Small intestine (tissue), 7 donors: Measurements from ENCODE around the gene SNCB. TPM values are rescaled to one million over a fixed set of nuclear protein-coding genes. Genes with fewer than 3 reads are reported as not detected.
A peak's percentile ranks its signal among the peaks of the same experiment; 100 is the strongest.

Experiments used
- DNase-seq, 2 donors: peaks; one replicate each; pipeline versions ENCODE4 v3.0.0 to v3.0.0-alpha.2; 2013
- FAIRE-seq: peaks from 2 replicates; lab custom pipeline; 2012; peaks lifted over from hg19 to GRCh38; lab: Jason Lieb, UNC
- H3K27ac ChIP-seq, 3 donors: one replicate each; pipeline ENCODE4 v1.5.1; 2013; ENCODE audit warnings: low read length in 2 of 3, mild to moderate bottlenecking in 2 of 3, control low read depth in 1 of 3, inconsistent platforms in 1 of 3, low read depth in 1 of 3, moderate library complexity in 1 of 3
- H3K27me3 ChIP-seq, 3 donors: one replicate each; pipeline ENCODE4 v1.6.1; 2013; ENCODE audit warnings: low read length in 3 of 3, inconsistent platforms in 1 of 3; ENCODE audit not compliant: control insufficient read depth in 3 of 3, insufficient read depth in 3 of 3
- H3K36me3 ChIP-seq, 3 donors: one replicate each; pipeline ENCODE4 v1.6.1; 2013; ENCODE audit warnings: low read length in 3 of 3, inconsistent platforms in 1 of 3, low read depth in 1 of 3, mild to moderate bottlenecking in 1 of 3, moderate library complexity in 1 of 3; ENCODE audit not compliant: control insufficient read depth in 3 of 3, insufficient read depth in 2 of 3
- H3K4me1 ChIP-seq, 3 donors: one replicate each; pipeline ENCODE4 v1.6.1; 2013; ENCODE audit warnings: low read length in 2 of 3, inconsistent platforms in 1 of 3, low read depth in 1 of 3, mild to moderate bottlenecking in 1 of 3, moderate library complexity in 1 of 3; ENCODE audit not compliant: control insufficient read depth in 3 of 3, insufficient read depth in 2 of 3
- H3K4me3 ChIP-seq, 3 donors: one replicate each; pipeline ENCODE4 v1.5.1; 2013; ENCODE audit warnings: low read length in 3 of 3, control low read depth in 1 of 3, inconsistent platforms in 1 of 3, low read depth in 1 of 3, mild to moderate bottlenecking in 1 of 3, moderate library complexity in 1 of 3
- H3K9me3 ChIP-seq, 2 donors: one replicate each; pipeline ENCODE4 v1.6.1; 2013; ENCODE audit warnings: low read depth in 1 of 2, low read length in 1 of 2; ENCODE audit not compliant: control insufficient read depth in 2 of 2, insufficient read depth in 1 of 2
- WGBS, 3 donors: extraction: QIAGEN DNeasy Blood & Tissue Kit; methylation state at CpG; one replicate each; pipeline ENCODE4 v1.1.7; 2013; 5-methylcytosine and 5-hydroxymethylcytosine counted together
- polyA plus RNA-seq, 4 donors: library from polyadenylated mRNA; stranded (reverse) in 3 of 4; unstranded in 1 of 4; fragments of 200-250 nt in 3 of 4; fragments of 120-200 nt in 1 of 4; gene quantifications; one replicate each; pipeline versions ENCODE4 v1.2.1 to v1.2.3, GENCODE V29; 2013
- donor health status: healthy with polysubstance abuse.
- donor health status: control.
- donor health status: control.
- donor health status: Bipolar disorder and iron deficiency.
- donor health status: healthy.

The SNCB gene
- polyA plus RNA-seq, 4 donors, result 0.16 to 0.73 TPM; not detected in 2

DNA sequence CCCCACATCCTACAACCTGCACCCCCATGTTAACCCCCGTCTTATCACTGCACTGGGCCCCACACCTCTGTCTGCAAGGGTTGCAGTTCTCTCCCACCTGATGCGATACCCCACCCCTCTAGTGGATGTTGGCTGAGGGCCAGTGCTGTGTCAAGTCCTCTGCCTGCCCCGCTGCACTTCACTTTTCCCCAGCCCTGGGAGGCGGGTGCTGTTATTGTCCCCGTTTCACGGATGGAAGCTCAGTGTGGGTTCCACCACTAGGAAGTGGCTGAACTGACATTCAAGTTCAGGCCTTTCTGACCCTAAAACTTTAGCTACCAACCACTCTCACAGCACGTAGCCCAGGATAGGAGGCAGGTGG is 3.5 kb downstream of the SNCB start:
- Histone ChIP-seq H3K36me3 (no peaks in the 10 kb centered on the region), H3K4me3 (no peak overlapping the region), H3K27ac (no peak overlapping the region), H3K4me1 (peaks cover 0 to 10% (median 5%) of the 10 kb centered on the region in 3 donors), H3K27me3 (peaks cover 9 to 82% (median 42%) of the 10 kb centered on the region in 3 donors), H3K9me3 (no peaks in the 10 kb centered on the region)
- FAIRE-seq (no peak), DNase-seq (no peak)
- WGBS, 3 donors, result 12 to 33% (median 29%) methylated on average over 7 of the region's 7 CpGs

DNA sequence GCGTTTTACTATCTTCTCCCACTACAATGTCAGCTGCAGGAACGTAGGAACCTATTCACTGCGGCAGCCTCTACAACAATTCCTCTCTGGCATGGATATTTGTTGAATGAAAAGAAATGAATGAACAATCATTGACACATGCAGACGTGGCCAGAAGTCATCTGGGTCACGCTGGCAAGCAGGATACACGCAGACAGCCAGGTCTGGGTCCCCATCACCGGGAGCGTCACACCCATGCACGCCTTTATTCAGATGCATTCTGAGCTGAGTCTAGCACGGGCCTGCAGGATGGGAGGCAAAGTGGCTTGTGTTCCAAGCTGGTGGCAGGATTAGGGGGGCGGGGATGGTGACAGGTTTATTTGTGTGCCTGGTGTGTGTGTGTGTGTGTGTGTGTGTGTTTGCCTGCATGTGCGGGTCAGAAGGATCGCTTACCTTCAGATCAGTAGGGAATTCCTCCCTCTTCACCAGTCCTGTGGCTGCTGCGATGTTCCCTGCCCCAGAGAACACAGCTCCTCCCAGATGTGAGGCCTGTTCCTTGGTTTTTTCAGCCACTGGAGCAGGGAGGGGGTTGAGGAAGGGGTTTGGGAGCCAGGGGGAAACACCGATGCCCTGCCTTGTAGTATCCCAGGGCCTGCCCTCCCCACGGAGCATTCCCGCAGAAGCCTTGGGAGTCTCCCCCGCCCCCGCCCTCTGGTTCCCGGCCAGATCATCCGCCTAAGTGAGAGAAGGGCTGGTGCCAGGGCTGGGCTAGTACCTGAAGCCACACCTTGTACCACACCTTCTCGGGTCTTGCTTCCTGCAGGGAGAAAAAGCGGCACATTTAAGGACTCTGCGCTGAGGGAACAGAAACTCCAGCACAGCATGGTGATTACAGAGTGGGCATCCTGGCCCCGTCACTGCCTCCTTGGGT is 4.1 kb downstream of the SNCB start:
- no peak for FAIRE-seq
- no peaks in the 10 kb centered on the region for H3K36me3 ChIP-seq
- 17 to 35% (median 32%) methylated on average over 25 of the region's 25 CpGs for WGBS, 3 donors
- peaks cover 0 to 10% (median 5%) of the 10 kb centered on the region in 3 donors for H3K4me1 ChIP-seq
- no peak overlapping the region for H3K27ac ChIP-seq
- DNase-seq, result peak in 1 of 2 donors; percentile 63
- no peak overlapping the region for H3K4me3 ChIP-seq
- H3K9me3 ChIP-seq, result no peaks in the 10 kb centered on the region
- H3K27me3 ChIP-seq, result peaks cover 9 to 82% (median 38%) of the 10 kb centered on the region in 3 donors

DNA sequence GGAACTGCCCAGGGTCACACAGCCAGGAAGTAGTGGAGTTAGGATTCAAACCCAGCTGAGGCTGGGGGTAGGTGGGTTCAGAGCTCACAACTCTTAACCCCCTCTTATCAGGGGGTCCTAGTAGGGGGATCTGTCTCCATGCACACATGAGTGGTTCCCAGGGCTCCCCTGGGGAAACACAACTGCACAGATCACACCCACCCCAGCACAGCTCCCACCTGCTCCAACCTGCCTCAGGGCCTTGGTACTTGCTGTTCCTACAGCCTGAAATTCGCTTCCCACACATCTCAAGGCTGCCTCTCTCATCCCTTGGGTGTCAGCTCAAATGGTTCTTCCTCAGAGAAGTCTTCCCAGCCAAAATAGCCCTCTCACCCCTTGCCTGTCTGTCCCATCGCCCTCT is 4.8 kb downstream of the SNCB start:
- FAIRE-seq (no peak), DNase-seq (no peak)
- no peak overlapping the region for H3K27ac ChIP-seq
- whole genome bisulfite sequencing, 3 donors, result 68 to 77% (median 74%) methylated on average over 2 of the region's 2 CpGs
- H3K27me3 ChIP-seq, result peaks cover 9 to 82% (median 38%) of the 10 kb centered on the region in 3 donors
- H3K4me1 ChIP-seq, result peaks cover 0 to 6% (median 5%) of the 10 kb centered on the region in 3 donors
- H3K36me3 ChIP-seq, result no peaks in the 10 kb centered on the region
- H3K9me3 ChIP-seq, result no peaks in the 10 kb centered on the region
- no peak overlapping the region for H3K4me3 ChIP-seq

DNA sequence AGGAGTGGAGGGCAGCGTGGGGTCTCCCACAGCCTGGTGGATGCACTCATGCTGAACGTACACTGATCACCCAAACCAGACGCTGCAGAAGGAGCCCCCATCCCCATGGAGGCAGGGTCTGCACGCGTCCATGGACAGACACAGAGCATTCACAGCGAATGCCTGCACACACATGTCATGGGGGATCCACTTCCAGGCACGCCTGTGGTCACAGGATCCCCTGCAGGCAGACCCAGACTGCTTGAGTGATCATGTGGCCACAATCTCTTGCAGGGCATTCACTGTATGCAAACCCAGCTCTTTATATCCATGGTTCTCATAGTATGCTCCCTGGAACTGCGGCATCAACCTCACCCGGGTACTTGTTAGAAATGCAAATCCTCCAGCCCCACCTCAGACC is 5.4 kb downstream of the SNCB start:
- no peak overlapping the region for H3K4me3 ChIP-seq
- H3K36me3 ChIP-seq, result no peaks in the 10 kb centered on the region
- FAIRE-seq (no peak), DNase-seq (no peak)
- H3K27ac ChIP-seq, result no peak overlapping the region
- peaks cover 6 to 85% (median 39%) of the 10 kb centered on the region in 3 donors for H3K27me3 ChIP-seq
- peaks cover 0 to under 1% of the 10 kb centered on the region in 2 donors for H3K9me3 ChIP-seq
- 59 to 75% (median 61%) methylated on average over 9 of the region's 9 CpGs for WGBS, 3 donors
- H3K4me1 ChIP-seq, result peaks cover 0 to 5% (median 2%) of the 10 kb centered on the region in 3 donors

DNA sequence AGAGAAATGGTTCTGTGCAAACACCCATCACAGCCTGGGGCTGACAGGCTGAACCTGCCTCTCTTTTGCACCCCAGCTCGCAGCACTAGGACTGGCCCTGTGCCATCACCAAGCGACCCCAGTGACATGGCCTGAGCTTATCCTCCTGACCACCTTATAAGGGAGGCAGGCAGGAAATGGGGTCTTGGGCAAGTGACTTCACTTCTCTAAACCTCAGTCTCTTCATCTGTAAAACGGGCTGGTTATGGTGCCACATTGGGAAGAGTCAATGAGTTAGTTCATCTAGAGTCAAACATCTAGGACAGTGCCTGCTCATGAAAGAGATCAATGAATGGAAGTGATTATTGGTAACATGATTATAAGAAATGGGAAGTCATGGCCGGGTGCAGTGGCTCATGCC is 6.2 kb downstream of the SNCB start:
- no peak for FAIRE-seq
- no peak for DNase-seq
- peaks cover 0 to 7% (median 0%) of the 10 kb centered on the region in 3 donors for H3K4me1 ChIP-seq
- H3K36me3 ChIP-seq, result no peaks in the 10 kb centered on the region
- H3K4me3 ChIP-seq, result no peak overlapping the region
- 61 to 71% (median 67%) methylated on average over 4 of the region's 4 CpGs for WGBS, 3 donors
- no peak overlapping the region for H3K27ac ChIP-seq
- peaks cover 0 to 6% of the 10 kb centered on the region in 2 donors for H3K9me3 ChIP-seq
- H3K27me3 ChIP-seq, result peaks cover 3 to 85% (median 43%) of the 10 kb centered on the region in 3 donors

DNA sequence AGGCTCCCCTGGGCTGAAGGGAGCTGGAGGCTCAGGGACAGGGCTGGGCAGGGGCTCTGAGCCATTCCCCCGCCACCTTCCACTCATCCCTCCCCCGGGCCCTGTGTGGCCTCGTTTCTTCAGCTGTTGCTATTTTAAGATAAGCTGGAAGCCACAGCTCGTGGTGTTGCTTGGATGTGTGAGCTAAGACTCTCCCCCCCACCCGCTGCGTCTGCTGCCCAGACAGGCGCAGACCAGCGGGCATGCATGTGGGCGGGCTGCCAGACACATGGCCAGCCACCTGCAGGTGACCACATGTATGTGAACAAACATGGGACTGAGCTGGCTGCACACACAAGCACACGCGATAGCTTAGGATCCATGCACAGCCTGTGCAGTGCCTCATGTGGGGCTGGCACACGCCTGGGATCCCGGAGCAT is 8.7 kb downstream of the SNCB start:
- FAIRE-seq (no peak), DNase-seq (no peak)
- WGBS, 3 donors, result 56 to 64% (median 60%) methylated on average over 13 of the region's 13 CpGs
- H3K9me3 ChIP-seq, result peaks cover 0 to 6% of the 10 kb centered on the region in 2 donors
- peaks cover 3 to 81% (median 29%) of the 10 kb centered on the region in 3 donors for H3K27me3 ChIP-seq
- no peak overlapping the region for H3K27ac ChIP-seq
- H3K36me3 ChIP-seq, result no peaks in the 10 kb centered on the region
- peaks cover 0 to 11% (median 0%) of the 10 kb centered on the region in 3 donors for H3K4me1 ChIP-seq
- no peak overlapping the region for H3K4me3 ChIP-seq

DNA sequence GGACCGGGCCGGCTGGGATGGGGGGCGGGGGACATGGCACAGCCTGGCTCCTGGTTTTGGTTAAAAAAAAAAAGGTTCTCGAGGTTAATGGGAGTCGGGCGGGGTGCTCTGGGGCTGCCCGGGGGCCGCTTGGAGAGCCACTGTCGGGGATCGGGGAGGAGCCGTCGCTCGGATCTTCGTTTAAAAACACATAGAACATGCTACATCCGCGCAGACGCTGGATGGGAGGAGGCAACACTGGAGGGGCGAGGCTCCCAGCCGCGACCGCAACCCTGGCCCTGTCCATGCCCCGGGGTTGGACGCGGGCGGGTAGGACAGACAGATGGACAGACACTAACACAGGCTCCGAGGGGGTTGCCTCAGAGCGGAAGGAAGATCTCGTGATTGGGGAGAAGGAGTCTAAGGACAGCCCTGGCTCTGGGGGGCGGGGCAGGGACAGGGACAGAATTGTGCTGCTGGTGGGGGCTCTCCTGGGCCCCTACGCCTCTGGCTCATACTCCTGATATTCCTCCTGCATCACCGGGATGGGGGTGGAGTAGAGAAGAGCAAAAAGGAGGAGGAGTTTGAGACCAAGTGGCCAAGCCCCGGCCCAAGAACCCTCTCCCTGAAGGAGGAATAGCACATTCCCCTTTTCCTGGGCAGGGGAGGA is 9.9 kb downstream of the SNCB start:
- Histone ChIP-seq H3K9me3 (peaks cover 0 to 6% of the 10 kb centered on the region in 2 donors), H3K4me1 (peaks cover 0 to 11% (median 0%) of the 10 kb centered on the region in 3 donors), H3K27me3 (peaks cover 3 to 81% (median 25%) of the 10 kb centered on the region in 3 donors), H3K27ac (no peak overlapping the region), H3K36me3 (no peaks in the 10 kb centered on the region), H3K4me3 (no peak overlapping the region)
- no peak for FAIRE-seq
- DNase-seq, result no peak
- WGBS, 3 donors, result 6 to 9% (median 7%) methylated on average over 30 to 32 of the region's 32 CpGs

DNA sequence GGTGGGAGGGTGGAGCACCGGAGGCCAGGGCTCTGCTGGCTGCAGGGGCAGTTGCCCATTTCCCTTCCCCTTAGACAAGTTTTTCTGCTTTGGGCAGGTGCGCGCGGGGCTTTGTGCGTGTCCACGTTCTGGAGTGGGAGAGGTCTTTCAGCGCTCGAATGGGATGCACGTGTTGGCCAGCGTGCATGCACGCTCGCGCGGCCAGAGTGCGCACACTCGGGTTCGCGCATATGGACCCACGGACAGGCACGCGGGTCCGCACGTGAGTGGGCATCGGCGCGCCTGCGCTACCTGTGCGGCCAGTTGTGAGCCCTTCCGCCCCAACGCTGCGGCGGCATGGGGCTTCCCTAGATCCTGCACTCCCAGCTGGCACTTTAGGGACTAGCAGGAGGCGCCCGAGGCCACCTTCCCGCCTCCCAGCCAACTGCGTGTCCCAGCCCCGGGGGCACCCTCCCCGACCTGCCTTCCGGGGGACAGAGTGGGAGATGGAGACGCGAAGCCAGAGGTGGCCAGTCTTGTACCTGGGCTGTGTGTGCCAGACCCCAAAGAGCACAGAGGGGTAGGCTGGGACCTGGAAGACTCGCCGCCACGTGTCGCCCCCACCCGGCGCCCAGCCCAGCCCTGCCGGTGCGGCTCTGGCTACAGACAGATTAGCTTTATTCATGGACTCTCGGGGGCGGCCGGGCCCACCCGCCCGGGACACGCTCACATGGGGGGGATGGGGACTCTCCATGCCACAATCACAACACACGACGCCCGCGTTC is 10.6 kb downstream of the SNCB start:
- DNase-seq (no peak), FAIRE-seq (no peak)
- peaks cover 0 to 11% (median 0%) of the 10 kb centered on the region in 3 donors for H3K4me1 ChIP-seq
- peaks cover 3 to 77% (median 25%) of the 10 kb centered on the region in 3 donors for H3K27me3 ChIP-seq
- H3K36me3 ChIP-seq, result no peaks in the 10 kb centered on the region
- WGBS, 3 donors, result 15 to 22% (median 21%) methylated on average over 53 to 59 of the region's 59 CpGs
- H3K4me3 ChIP-seq, result no peak overlapping the region
- peaks cover 0 to 6% of the 10 kb centered on the region in 2 donors for H3K9me3 ChIP-seq
- no peak overlapping the region for H3K27ac ChIP-seq
